GM08714 (cell line): ENCODE results near the gene WASHC2C.
"Not testable (repeated sequence)": the region's sequence is repeated elsewhere in the genome, so short reads cannot be mapped to it uniquely, and the experiment has no call there.

Experiments
- H3K4me3 ChIP-seq: fragments of 200-500 bp; sonication (Bioruptor generic); 2 replicates; pipeline ENCODE4 v1.5.1; 2014; ENCODE audit warnings: mild to moderate bottlenecking, low read length, inconsistent platforms
- ZNF274 ChIP-seq: IDR thresholded peaks from 2 replicates; pipeline ENCODE4 v1.6.1; 2012; ENCODE audit warnings: mild to moderate bottlenecking, low read depth, low read length

Gene WASHC2C

DNA sequence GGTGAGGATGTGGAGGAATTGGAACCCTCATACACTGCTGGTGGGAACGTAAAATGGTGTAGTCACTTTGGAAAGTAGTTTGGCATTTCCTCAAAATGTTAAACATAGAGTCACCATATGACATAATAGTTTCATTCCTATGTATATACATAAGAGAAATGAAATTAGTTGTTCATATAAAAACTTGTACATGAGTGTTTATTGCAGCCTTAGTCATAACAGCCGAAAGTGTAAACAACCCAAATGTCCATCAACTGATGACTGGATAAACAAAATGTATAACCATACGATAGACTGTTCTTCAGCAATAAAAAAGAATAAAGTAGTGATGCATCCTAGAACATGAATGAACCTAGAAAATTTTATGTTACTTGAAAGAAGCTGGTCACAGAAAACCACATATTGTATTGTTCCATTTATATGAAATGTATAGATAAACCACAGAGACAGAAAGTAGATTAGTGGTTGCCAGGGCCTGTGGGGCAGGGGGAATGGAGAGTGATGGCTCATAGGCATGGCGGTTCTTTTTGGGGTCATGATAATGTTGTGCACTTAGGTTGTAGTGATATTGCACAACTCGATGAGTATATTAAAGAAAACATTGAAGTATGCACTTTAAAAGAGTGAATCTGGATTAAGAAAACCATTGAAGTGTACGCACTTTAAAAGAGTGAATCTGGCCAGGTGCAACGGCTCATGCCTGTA, 44.8 kb downstream of the WASHC2C start:
- H3K4me3 ChIP-seq: not testable (repeated sequence)

DNA sequence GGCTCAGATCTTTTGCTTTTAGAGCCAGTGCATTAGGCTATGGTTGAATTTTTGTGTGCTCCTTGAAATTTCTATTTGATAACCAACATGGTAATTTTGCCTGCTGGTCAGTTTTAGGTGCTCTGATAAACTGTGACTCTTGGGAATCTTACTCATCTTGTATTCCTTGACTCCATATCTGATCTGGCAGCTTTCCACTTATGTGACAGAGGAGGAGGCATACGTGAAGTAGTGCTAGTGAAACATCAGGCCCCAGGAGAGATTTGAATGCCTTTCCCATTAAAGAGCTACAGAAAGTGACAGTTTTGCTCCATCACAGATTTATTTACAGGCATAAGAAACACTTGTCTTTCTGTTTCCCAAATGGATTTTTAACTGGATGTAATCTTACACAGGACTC, 59.2 kb downstream of the WASHC2C start:
- H3K4me3 ChIP-seq: not testable (repeated sequence)

DNA sequence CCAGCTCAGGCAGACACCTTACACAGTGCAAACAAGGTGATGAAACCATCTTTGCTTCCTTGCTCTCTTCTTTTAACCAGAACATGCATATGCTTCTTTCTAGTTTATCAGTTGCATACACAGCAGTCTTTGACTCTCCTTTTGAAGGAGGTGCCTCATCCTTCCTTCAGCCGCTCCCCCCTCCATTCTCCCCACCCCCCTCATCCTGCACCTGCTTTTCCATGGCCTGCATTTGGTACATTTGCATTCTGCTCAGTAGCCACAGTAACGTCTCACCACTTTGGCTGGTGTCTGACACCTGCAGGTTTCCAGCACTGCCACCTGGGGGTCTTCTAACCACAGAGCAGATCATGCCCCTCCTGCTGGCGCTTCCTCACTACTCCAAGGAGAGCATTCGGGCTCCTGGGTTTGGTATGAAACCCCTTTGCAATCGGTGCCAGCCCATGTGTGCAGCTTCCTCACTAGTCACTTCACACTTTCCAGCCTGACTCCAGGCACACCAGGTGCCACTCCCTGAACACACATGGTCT, 60.2 kb downstream of the WASHC2C start:
- H3K4me3 ChIP-seq: not testable (repeated sequence)

DNA sequence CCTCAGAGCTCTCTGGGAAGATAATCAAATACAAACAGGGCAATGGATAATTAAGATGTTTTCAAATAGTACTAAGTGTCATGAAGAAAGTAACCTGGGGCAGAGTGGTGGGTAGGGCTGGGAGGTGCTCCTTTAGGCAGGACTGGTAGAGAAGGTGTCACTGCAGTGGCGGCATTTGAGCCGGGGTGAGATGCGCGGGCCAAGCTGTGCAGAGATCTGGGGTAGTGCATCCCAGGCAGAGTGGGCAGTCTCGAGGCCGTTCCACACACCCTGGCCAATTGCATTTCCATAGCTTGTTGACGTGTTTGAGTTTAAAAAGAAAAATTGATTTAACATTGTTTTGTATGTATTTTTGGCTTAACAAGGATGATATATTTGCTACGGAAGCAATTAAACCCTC, 62.9 kb downstream of the WASHC2C start:
- not testable (repeated sequence) for H3K4me3 ChIP-seq

GRCh38 chr10:45790694-45791426, 63.8 kb downstream of the WASHC2C start:
- H3K4me3 ChIP-seq: not testable (repeated sequence)

GRCh38 chr10:45794761-45795160, 67.7 kb downstream of the WASHC2C start:
- H3K4me3 ChIP-seq: not testable (repeated sequence)

DNA sequence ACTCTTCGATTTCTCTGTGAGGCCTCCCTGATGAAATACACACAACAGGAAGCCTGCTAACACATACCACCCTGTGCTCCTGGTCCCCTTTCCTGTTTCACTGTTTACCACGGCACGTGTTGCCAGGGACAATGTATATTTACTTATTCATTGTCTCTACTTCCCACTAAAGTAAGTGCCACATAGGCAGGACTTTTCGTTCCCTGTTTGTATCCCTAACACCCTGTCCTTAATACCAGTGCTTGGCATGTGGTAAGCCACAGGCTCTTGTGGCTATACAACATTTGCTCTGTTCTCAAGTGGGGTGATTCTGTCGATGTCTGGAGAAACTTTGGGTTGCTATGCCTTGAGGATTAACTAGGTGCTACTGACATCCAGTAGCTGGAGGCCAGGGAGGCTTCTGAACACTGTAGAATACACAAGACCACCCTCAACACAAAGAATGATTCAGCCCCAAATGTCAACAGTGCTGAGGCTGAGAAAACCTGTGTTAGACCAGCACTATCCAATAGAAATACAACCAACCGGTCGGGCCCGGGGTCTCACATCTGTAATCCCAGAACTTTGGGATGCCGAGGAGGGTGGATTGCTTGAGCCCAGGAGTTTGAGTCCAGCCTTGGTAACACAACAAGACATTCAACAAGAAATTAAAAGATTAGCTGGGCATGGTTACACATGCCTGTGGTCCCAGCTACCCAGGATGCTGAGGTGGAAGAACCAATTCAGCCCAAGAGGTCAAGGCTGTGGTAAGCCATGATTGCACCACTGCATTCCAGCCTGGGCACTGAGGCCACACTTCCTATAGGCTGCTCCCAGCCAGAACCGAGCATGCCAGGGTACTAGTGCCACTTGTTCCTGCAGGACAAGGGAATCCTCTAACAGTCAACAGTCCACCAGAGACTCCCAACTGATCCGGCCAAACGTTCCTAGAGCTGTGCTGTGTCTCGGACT, 76.3 kb downstream of the WASHC2C start:
- not testable (repeated sequence) for H3K4me3 ChIP-seq

DNA sequence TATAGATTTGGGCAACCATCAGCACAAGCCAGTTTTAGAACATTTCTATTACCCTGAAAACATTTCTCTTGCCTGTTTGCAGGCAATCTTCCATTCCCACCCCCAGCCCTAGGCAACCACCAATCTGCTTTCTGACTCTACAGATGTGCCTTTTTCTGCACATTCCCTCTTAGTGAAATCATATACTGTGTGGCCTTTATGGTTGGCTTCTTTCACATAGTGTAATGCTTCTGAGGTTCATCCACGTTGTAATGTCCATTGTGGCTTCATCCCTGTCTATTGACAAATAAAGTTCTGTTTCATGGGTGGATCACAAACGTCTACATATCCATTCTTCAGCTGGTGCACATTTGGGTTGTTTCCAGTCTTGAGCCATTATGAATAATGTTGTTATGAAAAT, 77.9 kb downstream of the WASHC2C start:
- not testable (repeated sequence) for H3K4me3 ChIP-seq

GRCh38 chr10:45809837-45810236, 82.8 kb downstream of the WASHC2C start:
- no peak for TF ChIP-seq ZNF274
- H3K4me3 ChIP-seq: no peak overlapping the region

GRCh38 chr10:45811075-45811474, 84.0 kb downstream of the WASHC2C start:
- no peak overlapping the region for H3K4me3 ChIP-seq
- no peak for TF ChIP-seq ZNF274

DNA sequence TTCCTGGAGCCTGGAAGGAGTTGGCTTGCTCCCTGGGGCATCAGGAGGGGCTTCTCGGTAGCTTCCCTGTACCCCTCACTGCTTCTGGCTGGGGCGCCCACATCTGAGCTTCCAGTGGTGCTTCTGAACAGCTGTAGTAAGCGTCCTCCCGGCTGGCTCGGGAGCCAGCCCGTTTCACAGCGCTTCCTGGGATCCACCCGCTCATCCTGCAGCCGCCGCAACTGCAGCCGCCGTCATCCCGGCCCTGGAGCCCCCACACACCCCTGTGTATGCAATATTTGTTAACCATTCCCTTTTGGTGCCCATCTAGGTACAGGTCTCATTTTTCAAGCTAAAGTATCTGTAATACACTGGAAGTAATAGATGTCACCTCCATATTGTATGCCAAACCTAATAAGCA, 85.9 kb downstream of the WASHC2C start:
- H3K4me3 ChIP-seq: not testable (repeated sequence)

- H3K4me3 ChIP-seq: not testable (repeated sequence)
Observed at GRCh38 chr10:45814146-45814545, 87.1 kb downstream of the WASHC2C start.

DNA sequence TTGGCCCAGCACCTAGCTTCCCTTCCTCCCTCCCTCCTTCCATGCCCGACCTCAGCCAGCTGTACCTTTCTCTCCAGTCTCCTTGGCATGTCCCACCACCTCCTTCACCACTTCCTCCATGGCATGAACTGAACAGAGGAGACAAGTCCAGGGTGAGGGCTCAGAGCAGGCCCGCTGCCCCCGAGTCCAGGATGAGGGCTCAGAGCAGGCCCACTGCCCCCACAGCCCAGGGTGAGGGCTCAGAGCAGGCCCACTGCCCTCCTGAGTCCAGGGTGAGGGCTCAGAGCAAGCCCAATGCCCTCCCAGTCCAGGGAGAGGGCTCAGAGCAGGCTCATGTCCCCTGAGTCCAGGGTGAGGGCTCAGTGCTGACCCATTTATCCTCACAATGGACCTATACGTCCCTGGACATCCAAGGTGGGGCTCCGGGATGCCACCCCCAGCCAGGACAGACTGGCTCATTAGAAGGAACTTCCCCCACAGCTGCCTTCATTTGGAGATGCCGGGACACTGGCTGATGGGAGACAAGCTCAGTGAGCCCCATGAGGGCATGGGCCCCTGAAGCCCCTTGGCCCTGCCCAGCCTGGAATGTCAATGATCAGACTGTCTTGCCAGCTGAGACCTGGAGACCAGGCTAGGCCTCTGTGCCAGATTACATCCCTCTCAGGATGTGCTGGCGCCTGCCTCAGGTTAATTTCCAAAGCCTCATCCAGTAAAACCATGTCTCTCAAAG, 90.2 kb downstream of the WASHC2C start:
- H3K4me3 ChIP-seq: no peak overlapping the region
- no peak for TF ChIP-seq ZNF274

DNA sequence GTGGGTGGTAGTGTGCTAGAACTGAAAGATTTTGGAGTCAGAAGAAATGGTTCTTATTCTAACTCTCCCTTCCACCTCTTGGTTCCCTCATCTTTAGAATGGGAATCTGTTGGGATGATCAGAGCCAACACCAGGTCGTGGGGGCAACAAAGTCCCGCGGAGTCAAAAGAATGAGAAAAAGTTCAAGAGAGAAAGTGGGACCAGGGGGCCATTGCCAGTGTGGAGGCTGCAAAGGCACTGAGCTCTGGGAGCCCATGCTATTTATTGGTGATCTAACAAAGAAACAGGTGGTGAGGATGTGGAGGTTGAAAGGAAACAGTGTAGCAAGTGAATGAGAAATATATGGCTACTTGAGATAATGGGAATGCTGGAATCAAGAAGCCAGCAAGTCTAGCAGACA, 90.8 kb downstream of the WASHC2C start:
- no peak for TF ChIP-seq ZNF274

DNA sequence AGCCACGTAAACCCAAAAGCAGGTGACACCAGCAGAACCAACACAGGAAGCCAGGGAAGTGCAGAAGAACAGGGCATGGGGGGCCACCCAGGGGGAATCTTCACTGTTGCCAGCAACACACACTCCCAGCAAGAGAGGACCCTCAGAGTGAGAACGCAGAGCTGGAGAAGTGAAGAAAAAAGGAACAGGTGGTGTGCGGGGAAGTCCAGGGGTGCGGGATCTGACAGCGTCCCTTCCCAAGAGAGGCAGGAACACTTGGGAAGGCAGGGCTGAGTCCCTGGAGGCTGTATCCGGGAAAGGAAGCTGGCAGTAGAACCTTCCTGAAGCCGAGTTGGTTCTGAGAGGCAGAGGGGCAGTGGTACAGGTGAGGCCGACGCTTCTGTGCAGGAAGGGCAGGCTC, 92.5 kb downstream of the WASHC2C start:
- no peak overlapping the region for H3K4me3 ChIP-seq
- no peak for TF ChIP-seq ZNF274

More for the DNA sequence above, 90.8 kb downstream of the WASHC2C start:
- H3K4me3 ChIP-seq: no peak overlapping the region

GRCh38 chr10:45820107-45820830, 93.2 kb downstream of the WASHC2C start:
- not testable (repeated sequence) for H3K4me3 ChIP-seq

GRCh38 chr10:45822918-45823317, 95.9 kb downstream of the WASHC2C start:
- H3K4me3 ChIP-seq: not testable (repeated sequence)
